HEK293 (cell line): ENCODE data around the gene BCAS3.

Source experiments
- CTCF ChIP-seq: fragments of 450-650 bp; formaldehyde crosslinking; IDR thresholded peaks from 2 replicates; pipeline ENCODE4 v1.5.1; 2016; ENCODE audit warnings: missing biosample characterization, missing genetic modification characterization
- MEIS1 ChIP-seq: sonication (generic); formaldehyde crosslinking; IDR thresholded peaks from 2 replicates; pipeline ENCODE4 v1.8.1; 2022; ENCODE audit warnings: missing genetic modification reagents, mild to moderate bottlenecking, borderline replicate concordance
- SETDB1 ChIP-seq: IDR thresholded peaks from one replicate; pipeline ENCODE4 v1.6.1; 2017; ENCODE audit warnings: mild to moderate bottlenecking, low read length, moderate library complexity, mixed read lengths; ENCODE audit not compliant: insufficient read length
- YY1 ChIP-seq: fragments of 450-650 bp; formaldehyde crosslinking; IDR thresholded peaks from 2 replicates; pipeline ENCODE4 v1.5.1; 2018; ENCODE audit warnings: missing biosample characterization, missing genetic modification characterization
- ZNF114 ChIP-seq: fragments of 450-650 bp; formaldehyde crosslinking; IDR thresholded peaks from 2 replicates; pipeline ENCODE4 v1.5.0; 2017; ENCODE audit warnings: missing biosample characterization, missing genetic modification characterization
- ZNF133 ChIP-seq: fragments of 450-650 bp; formaldehyde crosslinking; IDR thresholded peaks from 2 replicates; pipeline ENCODE4 v1.5.1; 2016; ENCODE audit warnings: missing biosample characterization, missing genetic modification characterization
- ZNF184 ChIP-seq: fragments of 450-650 bp; IDR thresholded peaks from 2 replicates; pipeline ENCODE4 v1.5.1; 2018; ENCODE audit warnings: missing biosample characterization, mild to moderate bottlenecking, missing genetic modification characterization
- ZNF24 ChIP-seq: fragments of 450-650 bp; formaldehyde crosslinking; IDR thresholded peaks from 2 replicates; pipeline ENCODE4 v1.5.1; 2016; ENCODE audit warnings: missing biosample characterization, missing genetic modification characterization
- ZNF366 ChIP-seq: fragments of 450-650 bp; formaldehyde crosslinking; conservative IDR thresholded peaks from 2 replicates; pipeline ENCODE4 v1.5.1; 2016; ENCODE audit warnings: missing biosample characterization, missing genetic modification characterization
- ZNF423 ChIP-seq: fragments of 450-650 bp; formaldehyde crosslinking; IDR thresholded peaks from 2 replicates; pipeline ENCODE4 v1.5.1; 2016; ENCODE audit warnings: missing biosample characterization, missing genetic modification characterization
- ZNF510 ChIP-seq: fragments of 450-650 bp; formaldehyde crosslinking; IDR thresholded peaks from 2 replicates; pipeline ENCODE4 v1.5.1; 2018; ENCODE audit warnings: mild to moderate bottlenecking, missing genetic modification characterization, missing biosample characterization; ENCODE audit not compliant: insufficient replicate concordance
- ZNF549 ChIP-seq: fragments of 450-650 bp; IDR thresholded peaks from 2 replicates; pipeline ENCODE4 v1.5.1; 2018; ENCODE audit warnings: missing biosample characterization, missing genetic modification characterization, mild to moderate bottlenecking, inconsistent platforms, moderate library complexity
- TF ChIP-seq, protein P1 (sequence below): fragments of 450-650 bp; formaldehyde crosslinking; IDR thresholded peaks from 2 replicates; pipeline ENCODE4 v1.5.1; 2016; ENCODE audit warnings: missing biosample characterization, missing genetic modification characterization

- no peak for TF ChIP-seq ZNF24 (tag by site-specific recombination)
- no peak for TF ChIP-seq YY1
- no peak for TF ChIP-seq ZNF549 (tag by site-specific recombination)
- no peak for TF ChIP-seq ZNF184 (tag by site-specific recombination)
- no peak for TF ChIP-seq CTCF (tag by site-specific recombination)
- TF ChIP-seq, protein P1, sequence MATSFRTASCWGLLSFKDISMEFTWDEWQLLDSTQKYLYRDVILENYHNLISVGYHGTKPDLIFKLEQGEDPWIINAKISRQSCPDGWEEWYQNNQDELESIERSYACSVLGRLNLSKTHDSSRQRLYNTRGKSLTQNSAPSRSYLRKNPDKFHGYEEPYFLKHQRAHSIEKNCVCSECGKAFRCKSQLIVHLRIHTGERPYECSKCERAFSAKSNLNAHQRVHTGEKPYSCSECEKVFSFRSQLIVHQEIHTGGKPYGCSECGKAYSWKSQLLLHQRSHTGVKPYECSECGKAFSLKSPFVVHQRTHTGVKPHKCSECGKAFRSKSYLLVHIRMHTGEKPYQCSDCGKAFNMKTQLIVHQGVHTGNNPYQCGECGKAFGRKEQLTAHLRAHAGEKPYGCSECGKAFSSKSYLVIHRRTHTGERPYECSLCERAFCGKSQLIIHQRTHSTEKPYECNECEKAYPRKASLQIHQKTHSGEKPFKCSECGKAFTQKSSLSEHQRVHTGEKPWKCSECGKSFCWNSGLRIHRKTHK (tag by site-specific recombination), result no peak
- no peak for TF ChIP-seq SETDB1
- TF ChIP-seq MEIS1 (CRISPR knock-in tag), result no peak
- no peak for TF ChIP-seq ZNF366 (tag by site-specific recombination)
- TF ChIP-seq ZNF114 (tag by site-specific recombination), result no peak
- TF ChIP-seq ZNF133 (tag by site-specific recombination), result no peak
- TF ChIP-seq ZNF423 (tag by site-specific recombination), result no peak
- no peak for TF ChIP-seq ZNF510 (tag by site-specific recombination)
Observed at GRCh38 chr17:61058066-61058465, 380.4 kb downstream of the BCAS3 start.
